D341Med (cell line): ENCODE data around the gene CNN1.
A peak's percentile ranks its signal among the peaks of the same experiment; 100 is the strongest.
"Not testable (repeated sequence)": the region's sequence is repeated elsewhere in the genome, so short reads cannot be mapped to it uniquely, and the experiment has no call there.

Experiments
- DNase-seq: peaks from one replicate; pipeline ENCODE4 v3.0.0; 2012; ENCODE audit warnings: low spot score

The CNN1 gene

DNA sequence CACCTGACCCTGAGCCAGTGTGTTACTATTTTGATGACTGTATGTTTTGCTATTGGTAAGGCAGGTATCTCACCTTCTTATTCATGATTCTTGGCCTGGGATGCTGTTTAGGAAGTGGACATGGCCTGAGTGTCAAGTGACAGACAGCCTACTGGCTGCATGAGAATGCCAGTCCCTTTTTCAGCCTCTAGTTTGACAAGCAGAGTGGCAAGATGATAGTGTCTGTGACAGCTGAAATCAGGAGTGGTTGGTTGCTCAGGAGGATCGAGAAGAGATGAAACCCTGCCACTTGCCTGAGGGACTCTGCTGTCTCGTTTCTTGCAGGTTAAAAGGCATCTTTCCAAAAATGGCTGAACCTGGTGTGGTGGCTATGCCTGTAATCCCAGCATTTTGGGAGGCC, 27.5 kb downstream of the CNN1 start:
- no peak for DNase-seq

DNA sequence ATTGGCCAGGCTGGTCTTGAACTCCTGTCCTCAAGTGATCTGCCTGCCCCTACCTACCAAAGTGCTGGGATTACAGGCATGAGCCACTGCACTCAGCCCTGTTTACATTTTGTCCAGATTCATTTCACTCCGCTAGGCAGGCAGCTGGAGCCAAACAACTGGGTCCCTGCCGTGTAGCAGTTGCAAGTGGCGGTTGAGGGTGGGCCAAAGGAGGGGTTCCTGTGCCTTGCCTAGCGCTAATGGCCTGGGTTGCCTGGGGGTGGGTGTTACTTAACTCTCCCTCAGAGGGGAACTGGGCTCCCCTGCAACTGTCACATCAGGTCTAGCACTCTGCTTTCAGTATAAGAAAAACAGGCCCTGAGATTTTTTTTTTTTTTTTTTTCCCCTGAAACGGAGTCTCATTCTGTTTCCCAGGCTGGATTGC, 31.4 kb downstream of the CNN1 start:
- no peak for DNase-seq

DNA sequence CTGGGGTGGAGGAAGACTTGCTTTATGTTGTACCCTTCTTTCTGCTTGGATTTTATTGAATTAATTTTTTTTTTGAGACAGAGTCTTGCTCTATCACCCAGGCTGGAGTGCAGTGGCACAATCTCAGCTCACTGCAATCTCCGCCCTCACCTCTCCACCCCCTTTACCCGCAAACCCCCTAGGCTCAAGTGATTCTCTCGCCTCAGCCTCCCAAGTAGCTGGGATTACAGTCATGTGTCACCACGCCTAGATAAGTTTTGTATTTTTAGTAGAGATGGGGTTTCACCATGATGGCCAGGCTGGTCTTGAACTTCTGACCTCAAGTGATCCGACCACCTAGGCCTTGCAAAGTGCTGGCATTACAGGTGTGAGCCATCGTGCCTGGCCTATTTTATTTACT, 34.7 kb downstream of the CNN1 start:
- DNase-seq: not testable (repeated sequence)

DNA sequence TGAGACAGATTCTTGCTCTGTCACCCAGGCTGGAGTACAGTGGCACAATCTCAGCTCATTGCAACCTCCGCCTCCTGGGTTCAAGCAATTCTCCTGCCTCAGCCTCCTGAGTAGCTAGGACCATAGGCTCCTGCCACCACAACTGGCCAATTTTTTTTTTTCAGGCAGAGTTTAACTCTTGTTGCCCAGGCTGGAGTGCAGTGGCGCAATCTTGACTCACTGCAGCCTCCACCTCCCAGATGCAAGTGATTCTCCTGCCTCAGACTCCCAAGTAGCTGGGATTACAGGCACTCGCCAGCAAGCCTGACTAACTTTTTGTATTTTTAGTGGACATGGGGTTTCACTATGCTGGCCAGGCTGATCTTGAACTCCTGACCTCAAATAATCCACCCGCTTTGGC, 35.1 kb downstream of the CNN1 start:
- not testable (repeated sequence) for DNase-seq

DNA sequence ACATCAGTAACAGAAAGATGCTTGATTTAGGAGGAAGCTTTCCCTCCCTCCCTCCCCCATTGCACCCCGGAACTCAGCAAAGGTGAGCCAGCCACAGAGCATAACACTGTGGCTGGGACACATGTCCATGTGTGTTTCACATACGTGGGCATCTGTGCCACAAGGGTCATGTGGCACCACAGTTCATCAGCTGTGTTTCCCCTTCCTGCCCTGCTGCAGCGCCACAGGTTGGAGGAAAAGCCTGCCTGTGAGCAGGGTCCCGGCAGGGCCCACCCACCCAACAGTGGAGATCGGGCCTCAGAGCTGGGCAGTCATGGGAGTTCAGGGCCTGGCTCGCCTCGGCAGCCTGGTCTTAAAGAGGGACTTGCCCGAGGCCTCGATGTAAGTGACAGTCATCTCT, 36.0 kb downstream of the CNN1 start:
- DNase-seq: no peak

DNA sequence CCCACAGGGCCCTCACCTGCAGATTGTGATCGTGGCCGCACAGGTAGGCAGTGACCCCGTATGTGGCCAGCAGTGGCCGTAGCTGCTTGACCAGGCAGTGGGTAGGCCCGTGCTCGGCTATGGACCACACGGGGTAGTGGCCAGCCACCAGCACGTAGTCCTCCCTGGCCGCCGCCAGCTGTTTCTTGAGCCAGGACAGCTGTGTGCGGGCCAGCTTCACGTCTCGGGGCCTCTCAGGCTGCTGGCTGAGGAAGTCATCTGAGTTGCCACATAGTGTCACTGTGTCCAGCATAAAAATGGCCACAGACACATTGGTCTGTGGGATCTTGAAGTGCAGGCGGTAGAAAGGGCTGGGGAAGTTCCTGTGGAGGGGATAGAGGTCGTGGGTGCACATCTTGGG, 37.6 kb downstream of the CNN1 start:
- no peak for DNase-seq

DNA sequence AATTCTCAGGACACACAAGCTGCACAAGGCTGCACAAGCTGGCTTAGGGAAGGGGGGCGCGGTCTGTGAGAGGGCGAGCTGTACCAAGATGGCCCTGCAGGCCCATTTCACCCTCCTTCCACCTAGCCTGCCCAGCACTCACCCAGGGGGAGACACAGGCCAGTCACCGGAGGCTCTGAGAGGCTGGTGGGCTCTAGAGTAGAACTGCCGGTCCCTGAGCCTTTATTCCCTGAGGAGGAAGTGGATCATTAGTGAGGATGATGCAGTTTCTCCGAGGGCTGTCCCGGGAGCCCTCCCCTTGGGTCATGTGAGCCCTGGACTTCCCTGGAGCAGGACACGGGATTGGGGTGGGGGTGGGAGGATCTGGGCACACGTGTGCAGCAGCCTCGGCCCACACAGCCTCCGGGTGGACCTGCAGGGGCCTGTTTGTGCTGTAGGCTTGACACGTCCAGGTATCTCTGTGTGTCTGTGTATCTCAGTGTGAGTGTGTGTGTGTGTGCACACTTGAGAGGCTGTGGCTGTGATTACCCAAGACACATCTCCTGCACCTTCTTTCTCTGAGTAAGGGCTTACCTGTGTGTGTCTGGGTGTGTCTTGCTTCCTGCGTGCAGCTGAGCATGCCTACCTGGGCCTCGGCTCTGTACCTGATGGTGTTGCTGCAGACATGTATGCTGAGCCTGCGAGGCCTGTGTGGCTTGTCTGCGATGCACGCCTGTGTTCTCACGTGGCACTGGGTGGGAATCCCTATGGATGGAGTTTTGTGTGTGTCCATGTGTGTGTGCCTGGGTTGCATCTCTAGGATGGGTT, 39.0 kb downstream of the CNN1 start, which contains the start of gene ACP5:
Gene ACP5, minus strand, starts transcription at position 195 of the 807 bp plus-strand sequence. CDS start 328 bp downstream, outside the sequence.
- DNase-seq: no peak

DNA sequence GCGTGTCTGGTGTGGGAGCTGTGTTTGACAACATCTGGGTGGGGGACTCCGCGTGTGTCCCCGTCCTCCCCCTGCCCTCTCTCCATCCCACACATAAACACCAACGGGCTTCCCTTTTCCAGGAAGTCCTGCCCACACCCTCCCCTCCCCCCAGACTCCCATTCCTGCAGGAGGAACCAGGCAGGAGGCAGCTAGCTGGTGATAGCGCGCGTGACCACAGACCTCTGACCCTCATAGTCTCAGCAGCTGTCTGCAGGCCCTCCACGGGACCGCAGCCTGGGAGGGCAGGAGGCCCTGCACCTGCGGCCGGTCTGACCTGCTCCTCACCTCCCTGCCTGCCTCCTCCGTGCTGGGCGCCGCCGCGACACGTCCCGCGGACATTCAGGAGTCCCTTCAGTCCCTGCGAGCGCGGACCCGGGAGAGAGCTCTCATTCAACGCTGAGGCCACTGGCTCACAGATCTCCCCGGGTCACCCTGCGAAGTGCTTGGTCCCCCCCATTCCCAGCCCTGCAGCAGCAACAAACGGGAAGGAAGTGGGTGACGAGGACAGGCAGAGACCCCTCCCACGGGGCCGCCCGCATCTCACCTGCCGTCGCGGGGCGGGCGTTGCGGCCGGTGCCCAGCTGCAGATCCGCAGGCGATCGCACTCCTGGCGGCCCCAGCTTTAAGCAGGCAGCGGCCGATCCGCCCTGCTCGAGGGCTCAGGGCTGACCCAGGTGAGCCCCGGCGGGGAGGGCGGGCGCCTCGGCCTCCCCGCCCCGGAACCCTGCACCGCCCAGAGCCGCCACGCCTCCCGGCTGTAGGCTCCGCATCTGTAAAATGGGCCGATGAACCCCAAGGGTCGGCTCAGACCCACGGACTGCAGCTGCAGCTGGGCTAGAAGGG, 39.8 kb downstream of the CNN1 start:
- DNase-seq: peak; percentile 41

DNA sequence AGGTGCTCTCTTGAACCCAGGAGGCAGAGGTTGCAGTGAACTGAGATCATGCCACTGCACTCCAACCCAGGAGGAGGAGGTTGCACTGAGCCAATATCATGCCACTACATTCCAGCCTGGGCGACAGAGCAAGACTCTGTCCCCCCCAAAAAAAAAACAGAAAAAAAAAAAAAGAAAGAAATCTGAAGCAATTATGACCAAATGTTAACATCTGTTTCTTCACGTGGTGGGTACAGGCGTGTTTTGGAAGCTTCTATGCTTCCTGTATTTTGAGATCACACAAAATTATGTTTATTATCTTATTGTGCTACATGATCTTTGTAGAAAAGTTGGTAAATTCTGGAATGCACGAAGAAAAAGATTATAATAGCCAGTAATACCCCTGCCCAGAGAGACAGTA, 41.5 kb downstream of the CNN1 start:
- no peak for DNase-seq

DNA sequence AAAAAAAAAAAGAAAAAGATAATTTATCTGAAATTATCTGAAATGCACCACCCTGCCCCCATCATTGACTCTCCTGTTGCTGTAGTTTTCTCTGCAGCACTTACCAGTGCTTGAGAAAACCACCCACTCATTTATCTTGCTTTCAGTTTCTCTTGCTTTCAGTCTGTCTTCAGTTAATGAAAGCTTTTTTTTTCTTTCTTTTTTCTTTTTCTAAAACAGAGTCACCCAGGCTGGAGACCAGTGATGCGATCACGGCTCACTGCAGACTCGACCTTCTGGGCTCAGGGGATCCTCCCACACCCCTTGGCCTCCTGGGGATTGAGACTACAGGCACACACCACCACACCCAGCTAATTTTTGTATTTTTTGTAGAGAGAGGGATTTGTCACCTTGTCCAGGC, 43.1 kb downstream of the CNN1 start:
- DNase-seq: no peak

DNA sequence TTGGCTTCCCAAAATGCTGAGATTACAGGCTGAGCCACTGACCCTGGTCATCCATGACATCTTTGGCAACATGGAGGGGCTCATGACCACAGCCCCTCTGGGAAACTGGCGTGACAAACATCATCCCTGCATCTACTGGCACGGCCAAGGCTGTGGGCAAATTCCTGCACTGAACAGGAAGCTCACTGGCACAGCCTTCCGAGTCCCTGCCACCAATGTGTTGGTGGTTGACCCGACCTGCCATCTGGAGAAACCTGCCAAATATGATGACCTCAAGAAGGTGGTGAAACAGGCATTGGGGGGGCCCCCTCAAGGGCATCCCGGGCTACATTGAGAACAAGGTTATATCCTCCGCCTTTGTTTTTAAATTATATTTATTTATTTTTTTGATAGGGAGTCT, 47.7 kb downstream of the CNN1 start:
- DNase-seq: no peak

DNA sequence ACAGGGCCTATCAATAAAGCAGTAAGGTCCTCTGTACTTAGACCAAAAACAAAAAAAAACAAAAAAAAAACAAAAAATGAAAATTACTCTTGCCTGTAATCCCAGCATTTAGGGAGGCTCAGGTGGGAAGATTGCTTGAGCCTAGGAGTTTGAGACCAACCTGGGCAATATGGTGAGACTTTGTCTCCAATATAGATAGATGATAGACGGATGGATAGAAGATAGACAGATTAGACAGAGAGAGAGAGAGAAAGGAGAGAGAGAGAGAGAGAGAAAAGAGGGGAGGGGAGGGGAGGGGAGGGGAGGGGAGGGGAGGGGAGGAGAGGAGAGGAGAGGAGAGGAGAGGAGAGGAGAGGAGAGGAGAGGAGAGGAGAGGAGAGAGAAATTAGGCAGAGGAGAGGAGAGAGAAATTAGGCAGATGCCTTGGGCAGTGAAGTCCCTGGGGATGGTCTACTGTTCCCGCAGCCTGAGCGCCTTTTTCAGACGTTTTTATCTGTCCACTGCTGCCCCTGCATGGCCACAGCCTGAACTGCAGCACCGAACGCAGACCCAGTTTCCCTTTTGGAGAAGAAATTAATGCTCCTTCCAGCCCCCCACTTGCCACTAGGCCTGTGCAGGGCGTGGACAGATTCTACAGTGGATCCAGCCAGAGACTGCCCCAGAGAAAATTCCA, 48.8 kb downstream of the CNN1 start:
- peak; percentile 89 for DNase-seq

DNA sequence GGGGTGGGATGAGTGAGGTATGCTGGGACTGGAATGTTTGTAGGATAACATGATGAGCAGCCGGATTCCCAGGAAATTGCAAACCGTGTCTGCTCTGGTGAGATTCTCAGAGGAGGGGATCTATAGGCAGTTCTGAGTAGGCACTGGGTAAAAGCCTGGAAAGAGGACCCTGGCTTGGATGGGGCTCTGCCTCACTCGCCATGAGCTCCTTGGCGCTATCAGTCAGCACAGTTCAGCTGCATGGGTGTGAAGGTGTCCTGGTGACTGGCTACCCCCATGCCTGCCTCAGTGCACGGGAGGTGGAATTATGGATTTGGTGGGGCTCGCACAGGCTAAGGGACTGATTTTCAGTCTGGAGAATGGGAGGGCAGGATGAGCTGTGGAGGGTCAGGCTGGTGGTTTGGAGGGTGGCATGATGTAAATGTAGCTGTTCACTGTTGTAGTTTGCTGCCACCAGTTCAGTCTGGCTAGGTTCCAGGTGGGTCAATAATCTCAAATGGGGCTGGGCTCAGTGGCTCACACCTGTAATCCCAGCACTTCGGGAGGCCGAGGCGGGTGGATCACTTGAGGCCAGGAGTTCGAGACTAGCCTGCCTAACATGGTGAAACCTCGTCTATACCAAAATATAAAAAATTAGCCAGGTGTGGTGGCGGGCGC, 49.5 kb downstream of the CNN1 start:
- DNase-seq: no peak

DNA sequence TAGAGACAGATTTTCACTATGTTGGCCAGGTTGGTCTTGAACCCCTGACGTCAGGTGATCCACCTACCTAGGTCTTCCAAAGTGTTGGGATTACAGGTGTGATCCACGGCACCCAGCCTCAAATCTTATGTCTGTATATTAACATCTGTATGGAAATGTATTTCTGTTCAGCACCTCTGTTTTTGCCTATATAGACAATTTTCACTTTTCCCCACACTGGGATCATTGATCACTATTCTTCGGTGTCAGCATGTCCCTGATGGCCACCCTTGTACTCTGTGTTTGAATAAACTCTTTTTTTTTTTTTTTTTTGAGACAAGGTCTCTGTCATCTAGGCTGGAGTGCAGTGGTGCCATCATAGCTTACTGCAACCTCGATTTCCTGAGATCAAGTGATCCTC, 55.4 kb downstream of the CNN1 start:
- no peak for DNase-seq

DNA sequence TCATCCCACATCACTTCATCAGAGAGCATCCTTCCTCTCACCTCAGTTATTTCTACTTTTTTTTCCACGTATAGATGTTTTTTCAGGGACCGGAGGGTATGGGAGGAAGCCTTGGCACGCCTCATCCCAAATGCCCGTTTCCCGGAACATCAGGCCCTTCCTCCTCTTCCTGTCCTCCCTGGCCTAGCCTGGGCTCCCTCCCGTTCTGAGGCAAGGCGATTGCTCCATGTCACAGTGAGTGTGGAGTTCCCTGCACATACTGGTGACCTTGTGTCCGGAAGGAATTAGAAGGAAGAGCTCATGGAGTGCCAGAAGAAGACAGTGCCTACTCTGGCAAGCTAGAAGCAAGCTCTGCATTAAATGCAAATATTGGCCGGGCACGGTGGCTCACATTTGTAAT, 57.5 kb downstream of the CNN1 start:
- DNase-seq: no peak

DNA sequence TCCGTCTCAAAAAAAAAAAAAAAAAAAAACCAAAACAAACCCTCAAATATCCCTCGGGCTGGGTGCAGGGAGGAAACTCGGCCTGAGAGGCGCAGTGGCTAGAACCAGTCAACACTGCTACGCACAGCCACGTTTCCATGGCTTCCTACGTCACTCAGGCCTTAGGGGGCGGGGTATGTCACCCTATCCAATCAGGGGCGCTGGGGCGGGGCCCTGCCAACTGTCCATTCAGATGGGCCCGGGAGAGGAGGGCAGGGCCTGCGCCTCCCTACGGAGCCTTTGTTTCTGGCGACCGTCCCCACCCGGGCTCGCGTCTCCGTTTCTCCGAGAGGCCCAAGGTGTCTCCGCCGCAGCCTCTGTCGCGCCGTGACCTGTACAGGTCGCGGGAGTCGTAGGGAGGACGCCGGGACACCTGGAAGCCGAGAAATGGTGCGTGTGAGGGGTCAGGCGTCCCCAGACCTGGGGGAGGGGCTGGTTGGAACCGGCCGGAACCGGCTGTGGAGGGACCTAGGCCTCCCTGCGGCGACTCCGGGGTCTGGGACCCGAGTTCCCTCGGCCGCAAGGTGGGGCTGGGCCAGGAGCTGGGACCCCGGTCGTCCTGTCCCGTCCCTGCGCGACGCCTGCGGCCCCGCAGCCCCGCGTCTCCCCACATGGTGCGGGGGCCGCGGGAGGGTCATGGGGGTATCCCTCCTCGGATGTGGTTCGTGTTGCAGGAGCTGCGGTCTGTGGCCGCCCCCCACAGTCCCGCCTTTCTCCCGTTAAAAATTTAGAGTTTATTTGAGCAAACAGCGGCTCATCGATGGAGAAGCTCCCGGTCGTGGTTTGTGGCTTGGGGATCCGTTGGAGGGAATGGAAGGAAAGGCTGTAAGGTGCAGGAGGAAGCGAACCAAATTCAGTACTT, 58.8 kb downstream of the CNN1 start, which contains the start of gene ZNF627:
Gene ZNF627, plus strand, starts transcription at position 282 of the 901 bp plus-strand sequence. Its CDS starts 145 bp downstream, at position 427.
- DNase-seq: peak; percentile 97

DNA sequence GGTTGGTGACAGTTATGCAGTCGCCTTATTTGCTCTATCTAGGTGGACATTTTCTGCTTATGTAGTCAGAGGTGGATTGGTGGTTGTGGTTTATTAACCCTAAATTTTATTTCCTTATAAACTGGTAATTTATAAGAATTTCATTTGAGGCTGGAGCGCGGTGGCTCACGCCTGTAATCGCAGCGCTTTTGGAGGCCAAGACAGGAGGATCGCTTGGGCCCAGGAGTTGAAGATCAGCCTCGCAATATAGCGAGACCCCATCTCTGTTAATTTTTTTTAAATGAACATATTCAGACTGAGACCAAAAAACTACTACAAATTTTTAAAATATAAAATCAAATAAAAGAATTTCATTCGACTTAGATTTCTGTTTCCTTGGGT, 59.4 kb downstream of the CNN1 start:
- DNase-seq: no peak

DNA sequence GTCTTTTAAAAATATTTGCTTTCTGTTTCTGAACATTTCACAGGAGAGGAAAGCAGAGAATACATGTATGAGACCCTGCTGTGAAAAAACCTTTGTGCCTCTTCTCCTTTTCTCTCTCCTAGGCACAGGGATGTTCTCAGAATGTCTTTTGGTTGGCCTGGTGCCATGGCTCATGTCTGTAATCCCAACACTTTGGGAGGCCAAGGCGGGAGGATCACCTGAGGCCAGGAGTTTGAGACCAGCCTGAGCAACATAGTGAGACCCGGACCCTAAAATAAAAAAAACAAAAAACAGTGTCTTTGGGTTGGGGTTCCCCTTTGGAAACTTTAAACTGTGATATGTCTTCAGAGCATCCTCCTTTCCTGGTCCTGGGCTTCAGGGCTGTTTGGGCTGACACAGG, 60.1 kb downstream of the CNN1 start:
- no peak for DNase-seq

DNA sequence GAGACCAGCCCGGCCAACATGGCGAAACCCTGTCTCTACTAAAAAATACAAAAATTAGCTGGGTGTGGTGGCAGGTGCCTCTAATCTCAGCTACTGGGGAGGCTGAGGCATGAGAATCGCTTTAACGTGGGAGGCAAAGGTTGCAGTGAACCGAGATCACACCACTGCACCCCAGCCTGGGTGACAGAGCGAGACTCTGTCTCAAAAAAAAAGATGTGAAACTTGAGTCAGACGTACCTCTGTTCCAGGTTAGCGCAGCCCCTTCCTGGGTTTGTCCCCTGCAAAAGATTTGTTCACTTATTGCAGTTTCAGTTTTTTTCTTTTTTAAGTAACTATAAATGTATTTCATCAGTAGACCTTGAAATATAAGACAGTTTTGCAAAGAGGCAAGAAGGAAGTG, 61.1 kb downstream of the CNN1 start:
- DNase-seq: not testable (repeated sequence)
